MM.1S (cell line): Measurements from ENCODE around the gene SLC7A8.

Source experiments
- DNase-seq: peaks from one replicate; pipeline ENCODE4 v3.0.0-alpha.2; 2015
- H2AFZ ChIP-seq: fragments of 300-600 bp; sonication (generic); 2 replicates; pipeline ENCODE4 v1.6.0; 2016; ENCODE audit warnings: antibody characterized with exemption, low read length
- H3F3A ChIP-seq: fragments of 300-600 bp; sonication (generic); 2 replicates; pipeline ENCODE4 v1.6.1; 2016; ENCODE audit warnings: mild to moderate bottlenecking, antibody characterized with exemption, low read length, moderate library complexity, mixed read lengths; ENCODE audit not compliant: insufficient read depth
- H3K27ac ChIP-seq: fragments of 300-600 bp; sonication (generic); 2 replicates; pipeline ENCODE4 v1.5.1; 2016; ENCODE audit warnings: mild to moderate bottlenecking, low read length
- H3K27me3 ChIP-seq: fragments of 300-600 bp; sonication (generic); replicated peaks from 2 replicates; pipeline ENCODE4 v1.6.0; 2016; ENCODE audit warnings: low read length; ENCODE audit not compliant: insufficient read depth
- H3K36me3 ChIP-seq: fragments of 300-600 bp; sonication (generic); replicated peaks from 2 replicates; pipeline ENCODE4 v1.6.1; 2016; ENCODE audit warnings: mild to moderate bottlenecking, low read length, mixed read lengths; ENCODE audit not compliant: insufficient read depth
- H3K4me1 ChIP-seq: fragments of 300-600 bp; sonication (generic); 2 replicates; pipeline ENCODE4 v1.6.1; 2016; ENCODE audit warnings: low read length, mixed read lengths
- H3K4me2 ChIP-seq: fragments of 300-600 bp; sonication (generic); 2 replicates; pipeline ENCODE4 v1.6.0; 2016; ENCODE audit warnings: low read depth, low read length
- H3K4me3 ChIP-seq: fragments of 300-600 bp; sonication (generic); 2 replicates; pipeline ENCODE4 v1.5.1; 2016; ENCODE audit warnings: low read length, mixed read lengths
- H3K79me2 ChIP-seq: fragments of 300-600 bp; sonication (generic); 2 replicates; pipeline ENCODE4 v1.6.1; 2016; ENCODE audit warnings: mixed run types, low read length, mixed read lengths
- H3K9ac ChIP-seq: fragments of 300-600 bp; sonication (generic); 2 replicates; pipeline ENCODE4 v1.6.1; 2016; ENCODE audit warnings: low read length, mixed read lengths
- H3K9me2 ChIP-seq: fragments of 300-600 bp; sonication (generic); replicated peaks from 2 replicates; pipeline ENCODE4 v1.6.1; 2016; ENCODE audit warnings: mild to moderate bottlenecking, low read length, mixed read lengths; ENCODE audit not compliant: insufficient read depth
- H3K9me3 ChIP-seq: fragments of 300-600 bp; sonication (generic); replicated peaks from 2 replicates; pipeline ENCODE4 v1.6.1; 2016; ENCODE audit warnings: mild to moderate bottlenecking, low read length, mixed read lengths; ENCODE audit not compliant: insufficient read depth
- H4K20me1 ChIP-seq: fragments of 300-600 bp; sonication (generic); 2 replicates; pipeline ENCODE4 v1.6.1; 2016; ENCODE audit warnings: mild to moderate bottlenecking, low read length, moderate library complexity, mixed read lengths; ENCODE audit not compliant: insufficient read depth
- EZH2 ChIP-seq: fragments of 300-600 bp; sonication (generic); optimal IDR thresholded peaks from 2 replicates; pipeline ENCODE3; 2017; ENCODE audit warnings: low read depth, mild to moderate bottlenecking, antibody characterized with exemption, low read length, mixed read lengths
- EZH2phosphoT487 ChIP-seq: fragments of 300-600 bp; sonication (generic); IDR thresholded peaks from 2 replicates; pipeline ENCODE4 v1.6.1; 2018; ENCODE audit warnings: antibody characterized with exemption, low read length
- TF ChIP-seq, protein P1 (sequence below): fragments of 300-600 bp; sonication (generic); IDR thresholded peaks from 2 replicates; pipeline ENCODE4 v1.5.1; 2016; ENCODE audit warnings: antibody characterized with exemption, low read length, mixed read lengths

SLC7A8 gene

DNA sequence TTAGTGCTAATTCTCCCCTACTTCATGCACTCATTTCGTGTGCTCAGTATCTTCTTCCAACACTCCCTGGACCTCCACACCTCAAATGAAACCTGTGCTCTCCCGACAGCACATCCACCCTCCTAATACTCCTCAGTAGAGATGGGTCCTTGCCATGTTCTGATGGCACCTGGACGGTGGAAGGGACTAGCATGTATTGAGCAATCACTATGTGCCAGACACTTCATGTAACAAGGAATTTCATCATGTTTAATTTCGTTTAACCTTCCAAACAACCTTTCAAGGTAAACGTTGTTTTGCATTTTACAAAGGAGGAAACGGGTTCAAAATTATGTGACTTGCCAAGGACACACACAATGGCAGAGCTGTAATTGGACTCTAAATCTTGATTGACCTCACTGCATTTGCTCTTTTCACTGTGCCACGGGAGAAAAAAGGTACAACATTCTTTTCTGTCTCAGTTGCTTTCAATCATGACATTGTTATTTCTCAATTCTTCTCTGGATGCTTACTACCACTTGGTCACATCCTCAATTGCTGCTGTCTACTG lies 12.2 kb upstream of the SLC7A8 start:
- H3K27ac ChIP-seq: no peak overlapping the region
- H3K36me3 ChIP-seq: no peaks in the 10 kb centered on the region
- no peak overlapping the region for H3K9ac ChIP-seq
- H3K27me3 ChIP-seq: no peaks in the 10 kb centered on the region
- no peaks in the 10 kb centered on the region for H3K9me3 ChIP-seq
- no peak overlapping the region for H3K4me2 ChIP-seq
- TF ChIP-seq EZH2: no peak
- TF ChIP-seq, protein P1, sequence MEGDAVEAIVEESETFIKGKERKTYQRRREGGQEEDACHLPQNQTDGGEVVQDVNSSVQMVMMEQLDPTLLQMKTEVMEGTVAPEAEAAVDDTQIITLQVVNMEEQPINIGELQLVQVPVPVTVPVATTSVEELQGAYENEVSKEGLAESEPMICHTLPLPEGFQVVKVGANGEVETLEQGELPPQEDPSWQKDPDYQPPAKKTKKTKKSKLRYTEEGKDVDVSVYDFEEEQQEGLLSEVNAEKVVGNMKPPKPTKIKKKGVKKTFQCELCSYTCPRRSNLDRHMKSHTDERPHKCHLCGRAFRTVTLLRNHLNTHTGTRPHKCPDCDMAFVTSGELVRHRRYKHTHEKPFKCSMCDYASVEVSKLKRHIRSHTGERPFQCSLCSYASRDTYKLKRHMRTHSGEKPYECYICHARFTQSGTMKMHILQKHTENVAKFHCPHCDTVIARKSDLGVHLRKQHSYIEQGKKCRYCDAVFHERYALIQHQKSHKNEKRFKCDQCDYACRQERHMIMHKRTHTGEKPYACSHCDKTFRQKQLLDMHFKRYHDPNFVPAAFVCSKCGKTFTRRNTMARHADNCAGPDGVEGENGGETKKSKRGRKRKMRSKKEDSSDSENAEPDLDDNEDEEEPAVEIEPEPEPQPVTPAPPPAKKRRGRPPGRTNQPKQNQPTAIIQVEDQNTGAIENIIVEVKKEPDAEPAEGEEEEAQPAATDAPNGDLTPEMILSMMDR: no peak
- no peak for TF ChIP-seq EZH2phosphoT487
- H3F3A ChIP-seq: no peaks in the 10 kb centered on the region
- H3K9me2 ChIP-seq: no peaks in the 10 kb centered on the region
- no peaks in the 10 kb centered on the region for H3K79me2 ChIP-seq
- no peak overlapping the region for H3K4me3 ChIP-seq
- H2AFZ ChIP-seq: no peak overlapping the region
- no peak for DNase-seq
- no peaks in the 10 kb centered on the region for H3K4me1 ChIP-seq
- H4K20me1 ChIP-seq: no peaks in the 10 kb centered on the region

DNA sequence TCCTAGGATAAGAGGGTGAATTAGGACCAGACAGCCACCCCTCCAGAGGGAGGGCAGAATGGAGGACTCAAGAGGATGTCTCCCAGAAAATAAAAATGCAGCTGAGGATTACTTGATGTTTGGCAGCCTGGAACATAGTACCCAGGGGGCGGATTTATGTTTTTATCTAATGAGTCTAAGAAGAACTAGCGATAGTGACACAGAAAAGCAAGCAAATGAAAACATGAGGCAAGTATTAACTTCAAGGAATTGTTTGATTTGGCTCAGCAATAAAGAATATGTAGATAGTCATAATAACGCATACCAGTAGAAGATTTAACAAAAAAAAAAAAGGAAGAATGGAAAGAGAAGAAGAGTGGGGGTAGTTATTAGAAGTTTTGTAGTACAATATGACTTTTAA lies 10.0 kb upstream of the SLC7A8 start:
- Histone ChIP-seq H3K4me1 (no peaks in the 10 kb centered on the region), H4K20me1 (no peaks in the 10 kb centered on the region), H3K36me3 (no peaks in the 10 kb centered on the region), H3K9ac (no peak overlapping the region), H3K4me2 (no peak overlapping the region), H3K79me2 (no peaks in the 10 kb centered on the region), H3K27ac (no peak overlapping the region), H3K9me3 (no peaks in the 10 kb centered on the region), H2AFZ (no peak overlapping the region), H3K9me2 (no peaks in the 10 kb centered on the region), H3K27me3 (no peaks in the 10 kb centered on the region), H3K4me3 (no peak overlapping the region), H3F3A (no peaks in the 10 kb centered on the region)
- no peak for DNase-seq
- TF ChIP-seq, protein P1: no peak
- TF ChIP-seq EZH2phosphoT487: no peak
- TF ChIP-seq EZH2: no peak

DNA sequence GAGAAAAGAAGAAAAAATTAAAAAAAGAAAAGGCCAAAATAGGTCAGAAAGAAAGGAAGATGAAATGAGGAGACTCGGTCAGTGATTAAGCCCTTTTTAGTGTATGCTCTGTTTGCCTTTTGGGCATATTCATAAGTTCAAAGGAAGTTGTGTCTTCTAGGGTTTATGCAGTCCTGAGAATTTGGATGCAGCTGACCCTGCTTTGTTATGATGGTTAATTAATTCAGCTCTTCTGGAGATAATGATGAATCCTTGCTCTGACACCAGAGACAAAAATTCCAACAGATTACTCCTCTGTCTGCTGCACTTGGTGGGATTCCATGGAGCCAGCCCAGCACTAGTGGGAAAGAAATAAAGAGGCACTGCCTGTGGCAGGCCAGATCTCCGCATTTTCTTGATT lies 4.5 kb upstream of the SLC7A8 start:
- H4K20me1 ChIP-seq: no peaks in the 10 kb centered on the region
- no peaks in the 10 kb centered on the region for H3K27me3 ChIP-seq
- no peak overlapping the region for H3K27ac ChIP-seq
- H3K4me1 ChIP-seq: no peaks in the 10 kb centered on the region
- TF ChIP-seq, protein P1: no peak
- TF ChIP-seq EZH2 (no peak), EZH2phosphoT487 (no peak)
- H3K36me3 ChIP-seq: no peaks in the 10 kb centered on the region
- H3F3A ChIP-seq: no peaks in the 10 kb centered on the region
- no peak overlapping the region for H3K9ac ChIP-seq
- no peak overlapping the region for H3K4me3 ChIP-seq
- DNase-seq: no peak
- no peaks in the 10 kb centered on the region for H3K79me2 ChIP-seq
- H2AFZ ChIP-seq: no peak overlapping the region
- no peaks in the 10 kb centered on the region for H3K9me3 ChIP-seq
- H3K4me2 ChIP-seq: no peak overlapping the region
- H3K9me2 ChIP-seq: no peaks in the 10 kb centered on the region
